ENCODE data around the gene FDX1. TPM values are rescaled to one million over a fixed set of nuclear protein-coding genes. Genes with fewer than 3 reads are reported as not detected.
A peak's percentile ranks its signal among the peaks of the same experiment; 100 is the strongest.

FDX1 gene
- total RNA-seq, 5 donors from 2014 or later (not counting 1 experiment from before 2014, with no cell fraction given) = 9.1 to 12.5 (median 10.1) TPM

GRCh38 chr11:110478410-110478809 is 48.7 kb downstream of the FDX1 start:
- no peaks in the 10 kb centered on the region for H3K4me1 ChIP-seq (ENCODE audit: control insufficient read depth in 1 of 2, extremely low read depth in 1 of 2, insufficient read depth in 2 of 2, low read length in 2 of 2)
- no peak overlapping the region for H3K27ac Mint-ChIP-seq
- no peaks in the 10 kb centered on the region for H3K27me3 Mint-ChIP-seq
- H3K4me1 Mint-ChIP-seq = peaks cover 0 to 5% (median 5%) of the 10 kb centered on the region in 3 donors
- H3K9me3 Mint-ChIP-seq = no peaks in the 10 kb centered on the region
- DNase-seq (no peak), ATAC-seq (replicated peaks in 1 of 4) (no peak)
- WGBS (ENCODE audit: insufficient coverage) = 86% methylated on average over 11 of the region's 12 CpGs
- no peaks in the 10 kb centered on the region for H3K36me3 ChIP-seq (ENCODE audit: control insufficient read depth in 2 of 2, extremely low read depth in 1 of 2, insufficient read depth in 1 of 2, low read length in 1 of 2)
- H3K9me3 ChIP-seq = no peaks in the 10 kb centered on the region
- no peaks in the 10 kb centered on the region for H3K36me3 Mint-ChIP-seq
- H3K27ac ChIP-seq (ENCODE audit: low read length) = no peak overlapping the region
- H3K4me3 ChIP-seq (ENCODE audit: control insufficient read depth in 1 of 2, extremely low read depth in 1 of 2, low read length in 1 of 2) = no peak overlapping the region
- H3K4me3 Mint-ChIP-seq = no peak overlapping the region
- ChIA-PET POLR2A (no interaction called here), CTCF (no interaction called here)
- H3K27me3 ChIP-seq (replicated peaks in 1 of 2; ENCODE audit: control insufficient read depth in 2 of 2, extremely low read depth in 1 of 2, insufficient read depth in 2 of 2, low read length in 1 of 2) = no peaks in the 10 kb centered on the region

- Mint-ChIP-seq H3K36me3 (no peaks in the 10 kb centered on the region), H3K27me3 (no peaks in the 10 kb centered on the region), H3K4me3 (no peak overlapping the region), H3K4me1 (peaks cover 0 to 5% (median 5%) of the 10 kb centered on the region in 3 donors), H3K9me3 (no peaks in the 10 kb centered on the region), H3K27ac (no peak overlapping the region)
- ATAC-seq (replicated peaks in 1 of 4) (no peak), DNase-seq (peak in 1 of 35 experiments; percentile 20)
- Histone ChIP-seq H3K4me1 (ENCODE audit: control insufficient read depth in 1 of 2, extremely low read depth in 1 of 2, insufficient read depth in 2 of 2, low read length in 2 of 2) (no peaks in the 10 kb centered on the region), H3K4me3 (ENCODE audit: control insufficient read depth in 1 of 2, extremely low read depth in 1 of 2, low read length in 1 of 2) (no peak overlapping the region), H3K27ac (ENCODE audit: low read length) (no peak overlapping the region), H3K9me3 (no peaks in the 10 kb centered on the region), H3K27me3 (replicated peaks in 1 of 2; ENCODE audit: control insufficient read depth in 2 of 2, extremely low read depth in 1 of 2, insufficient read depth in 2 of 2, low read length in 1 of 2) (no peaks in the 10 kb centered on the region), H3K36me3 (ENCODE audit: control insufficient read depth in 2 of 2, extremely low read depth in 1 of 2, insufficient read depth in 1 of 2, low read length in 1 of 2) (no peaks in the 10 kb centered on the region)
- POLR2A ChIA-PET = no interaction called here
- CTCF ChIA-PET = no interaction called here
- WGBS (ENCODE audit: insufficient coverage) = no CpG with 5 or more reads among the region's 5 CpGs
These were observed 49.7 kb downstream of the FDX1 start for GRCh38 chr11:110479108-110480101.

GRCh38 chr11:110481523-110481922 is 51.8 kb downstream of the FDX1 start:
- H3K27ac Mint-ChIP-seq = no peak overlapping the region
- no peaks in the 10 kb centered on the region for H3K27me3 Mint-ChIP-seq
- ChIA-PET POLR2A (no interaction called here), CTCF (interaction anchor here in 1 of 2 donors (0.7 kb wide), 1 partner anchor 28 kb away, joined by 5 read pairs; no protein-coding TSS in a partner anchor)
- ATAC-seq (replicated peaks in 1 of 4) (no peak), DNase-seq (no peak)
- no peak overlapping the region for H3K4me3 ChIP-seq (ENCODE audit: control insufficient read depth in 1 of 2, extremely low read depth in 1 of 2, low read length in 1 of 2)
- H3K4me3 Mint-ChIP-seq = no peak overlapping the region
- H3K9me3 ChIP-seq = no peaks in the 10 kb centered on the region
- no peaks in the 10 kb centered on the region for H3K36me3 Mint-ChIP-seq
- H3K27ac ChIP-seq (ENCODE audit: low read length) = no peak overlapping the region
- peaks cover 0 to 5% (median 5%) of the 10 kb centered on the region in 3 donors for H3K4me1 Mint-ChIP-seq
- H3K9me3 Mint-ChIP-seq = no peaks in the 10 kb centered on the region
- WGBS (ENCODE audit: insufficient coverage) = 89% methylated on average over 4 of the region's 5 CpGs
- H3K4me1 ChIP-seq (ENCODE audit: control insufficient read depth in 1 of 2, extremely low read depth in 1 of 2, insufficient read depth in 2 of 2, low read length in 2 of 2) = no peaks in the 10 kb centered on the region
- H3K36me3 ChIP-seq (ENCODE audit: control insufficient read depth in 2 of 2, extremely low read depth in 1 of 2, insufficient read depth in 1 of 2, low read length in 1 of 2) = no peaks in the 10 kb centered on the region
- H3K27me3 ChIP-seq (replicated peaks in 1 of 2; ENCODE audit: control insufficient read depth in 2 of 2, extremely low read depth in 1 of 2, insufficient read depth in 2 of 2, low read length in 1 of 2) = no peaks in the 10 kb centered on the region

GRCh38 chr11:110486156-110486555 is 56.4 kb downstream of the FDX1 start:
- ChIA-PET CTCF (interaction anchor here (1.0 to 1.1 kb wide), 2 partner anchors 9 to 176 kb away, joined by 3 read pairs; no protein-coding TSS in a partner anchor), POLR2A (no interaction called here)
- H3K4me3 Mint-ChIP-seq = no peak overlapping the region
- no peaks in the 10 kb centered on the region for H3K27me3 Mint-ChIP-seq
- H3K36me3 ChIP-seq (ENCODE audit: control insufficient read depth in 2 of 2, extremely low read depth in 1 of 2, insufficient read depth in 1 of 2, low read length in 1 of 2) = no peaks in the 10 kb centered on the region
- no peaks in the 10 kb centered on the region for H3K9me3 ChIP-seq
- H3K27ac Mint-ChIP-seq = no peak overlapping the region
- no peak overlapping the region for H3K27ac ChIP-seq (ENCODE audit: low read length)
- no peak for ATAC-seq (replicated peaks in 1 of 4)
- no peaks in the 10 kb centered on the region for H3K27me3 ChIP-seq (replicated peaks in 1 of 2; ENCODE audit: control insufficient read depth in 2 of 2, extremely low read depth in 1 of 2, insufficient read depth in 2 of 2, low read length in 1 of 2)
- H3K4me1 Mint-ChIP-seq = no peaks in the 10 kb centered on the region
- H3K4me1 ChIP-seq (ENCODE audit: control insufficient read depth in 1 of 2, extremely low read depth in 1 of 2, insufficient read depth in 2 of 2, low read length in 2 of 2) = no peaks in the 10 kb centered on the region
- no CpG with 5 or more reads among the region's 4 CpGs for WGBS (ENCODE audit: insufficient coverage)
- DNase-seq = no peak
- H3K4me3 ChIP-seq (ENCODE audit: control insufficient read depth in 1 of 2, extremely low read depth in 1 of 2, low read length in 1 of 2) = no peak overlapping the region
- no peaks in the 10 kb centered on the region for H3K36me3 Mint-ChIP-seq
- no peaks in the 10 kb centered on the region for H3K9me3 Mint-ChIP-seq

GRCh38 chr11:110488446-110488845 is 58.7 kb downstream of the FDX1 start:
- no peak for DNase-seq
- Mint-ChIP-seq H3K27ac (no peak overlapping the region), H3K4me3 (no peak overlapping the region), H3K36me3 (no peaks in the 10 kb centered on the region), H3K27me3 (peaks cover 2 to 3% of the 10 kb centered on the region in 2 donors), H3K9me3 (no peaks in the 10 kb centered on the region), H3K4me1 (no peaks in the 10 kb centered on the region)
- CTCF ChIA-PET = no interaction called here
- Histone ChIP-seq H3K4me3 (ENCODE audit: control insufficient read depth in 1 of 2, extremely low read depth in 1 of 2, low read length in 1 of 2) (no peak overlapping the region), H3K27ac (ENCODE audit: low read length) (no peak overlapping the region), H3K36me3 (ENCODE audit: control insufficient read depth in 2 of 2, extremely low read depth in 1 of 2, insufficient read depth in 1 of 2, low read length in 1 of 2) (no peaks in the 10 kb centered on the region), H3K4me1 (ENCODE audit: control insufficient read depth in 1 of 2, extremely low read depth in 1 of 2, insufficient read depth in 2 of 2, low read length in 2 of 2) (no peaks in the 10 kb centered on the region), H3K9me3 (no peaks in the 10 kb centered on the region), H3K27me3 (replicated peaks in 1 of 2; ENCODE audit: control insufficient read depth in 2 of 2, extremely low read depth in 1 of 2, insufficient read depth in 2 of 2, low read length in 1 of 2) (peaks cover 0 to 3% of the 10 kb centered on the region in 2 experiments)
- no peak for ATAC-seq (replicated peaks in 1 of 4)
- WGBS (ENCODE audit: insufficient coverage) = no CpG with 5 or more reads among the region's 2 CpGs
- POLR2A ChIA-PET = no interaction called here

GRCh38 chr11:110490886-110491285 is 61.1 kb downstream of the FDX1 start:
- no peak overlapping the region for H3K27ac Mint-ChIP-seq

More at GRCh38 chr11:110490886-110491285, 61.1 kb downstream of the FDX1 start:
- no CpG with 5 or more reads among the region's 1 CpG for WGBS (ENCODE audit: insufficient coverage)
- Mint-ChIP-seq H3K36me3 (no peaks in the 10 kb centered on the region), H3K27me3 (peaks cover 3 to 4% of the 10 kb centered on the region in 2 donors), H3K9me3 (no peaks in the 10 kb centered on the region), H3K4me3 (no peak overlapping the region), H3K4me1 (no peaks in the 10 kb centered on the region)
- ChIA-PET POLR2A (no interaction called here), CTCF (interaction anchor here in 1 of 2 donors (0.6 kb wide), 1 partner anchor 8 kb away, joined by 3 read pairs; no protein-coding TSS in a partner anchor)
- H3K4me1 ChIP-seq (ENCODE audit: control insufficient read depth in 1 of 2, extremely low read depth in 1 of 2, insufficient read depth in 2 of 2, low read length in 2 of 2) = no peaks in the 10 kb centered on the region
- H3K27me3 ChIP-seq (replicated peaks in 1 of 2; ENCODE audit: control insufficient read depth in 2 of 2, extremely low read depth in 1 of 2, insufficient read depth in 2 of 2, low read length in 1 of 2) = peaks cover 0 to 3% of the 10 kb centered on the region in 2 experiments
- H3K4me3 ChIP-seq (ENCODE audit: control insufficient read depth in 1 of 2, extremely low read depth in 1 of 2, low read length in 1 of 2) = no peak overlapping the region
- no peak for ATAC-seq (replicated peaks in 1 of 4)
- H3K36me3 ChIP-seq (ENCODE audit: control insufficient read depth in 2 of 2, extremely low read depth in 1 of 2, insufficient read depth in 1 of 2, low read length in 1 of 2) = no peaks in the 10 kb centered on the region
- no peak overlapping the region for H3K27ac ChIP-seq (ENCODE audit: low read length)
- DNase-seq = no peak
- H3K9me3 ChIP-seq = no peaks in the 10 kb centered on the region
